Measurements from ENCODE around the gene ANKRD39.

ANKRD39 gene

GRCh38 chr2:96859099-96859649 lies 1.4 kb upstream of the ANKRD39 start:
- DNase-seq (ENCODE audit: low read depth in 2 of 2, low spot score in 1 of 2): no peak

GRCh38 chr2:96856776-96857666 lies 795 bp downstream of the ANKRD39 start:
- DNase-seq (ENCODE audit: low read depth in 2 of 2, low spot score in 1 of 2): no peak

GRCh38 chr2:96853321-96853720 lies 4.5 kb downstream of the ANKRD39 start:
- no peak for DNase-seq (ENCODE audit: low read depth in 2 of 2, low spot score in 1 of 2)

- no peak for DNase-seq (ENCODE audit: low read depth in 2 of 2, low spot score in 1 of 2)
Measured at GRCh38 chr2:96852667-96853066, 5.1 kb downstream of the ANKRD39 start.

GRCh38 chr2:96848264-96848663 lies 9.6 kb downstream of the ANKRD39 start:
- no peak for DNase-seq (ENCODE audit: low read depth in 2 of 2, low spot score in 1 of 2)

- no peak for DNase-seq (ENCODE audit: low read depth in 2 of 2, low spot score in 1 of 2)
Measured at GRCh38 chr2:96847586-96847985, 10.2 kb downstream of the ANKRD39 start.

- no peak for DNase-seq (ENCODE audit: low read depth in 2 of 2, low spot score in 1 of 2)
Measured at GRCh38 chr2:96846825-96847224, 11.0 kb downstream of the ANKRD39 start.

GRCh38 chr2:96844405-96844808 lies 13.4 kb downstream of the ANKRD39 start:
- no peak for DNase-seq (ENCODE audit: low read depth in 2 of 2, low spot score in 1 of 2)

- no peak for DNase-seq (ENCODE audit: low read depth in 2 of 2, low spot score in 1 of 2)
Measured at GRCh38 chr2:96843538-96844268, 14.1 kb downstream of the ANKRD39 start, which contains the start of gene ANKRD23. Gene ANKRD23 (minus strand): TSS chr2:96844021. CDS start chr2:96843992, 29 bp downstream.

GRCh38 chr2:96842600-96842999 lies 15.2 kb downstream of the ANKRD39 start:
- no peak for DNase-seq (ENCODE audit: low read depth in 2 of 2, low spot score in 1 of 2)

GRCh38 chr2:96841701-96842495 lies 15.9 kb downstream of the ANKRD39 start:
- DNase-seq (ENCODE audit: low read depth in 2 of 2, low spot score in 1 of 2): no peak

- DNase-seq (ENCODE audit: low read depth in 2 of 2, low spot score in 1 of 2): no peak
Measured at GRCh38 chr2:96839875-96840850, 17.7 kb downstream of the ANKRD39 start.

- DNase-seq (ENCODE audit: low read depth in 2 of 2, low spot score in 1 of 2): peak; percentile 40 to 68
Measured at GRCh38 chr2:96839293-96839874, 18.4 kb downstream of the ANKRD39 start.

GRCh38 chr2:96838345-96839292 lies 19.2 kb downstream of the ANKRD39 start:
- no peak for DNase-seq (ENCODE audit: low read depth in 2 of 2, low spot score in 1 of 2)

GRCh38 chr2:96837575-96837974 lies 20.2 kb downstream of the ANKRD39 start:
- no peak for DNase-seq (ENCODE audit: low read depth in 2 of 2, low spot score in 1 of 2)

- DNase-seq (ENCODE audit: low read depth in 2 of 2, low spot score in 1 of 2): no peak
Measured at GRCh38 chr2:96835830-96836229, 22.0 kb downstream of the ANKRD39 start.

GRCh38 chr2:96832754-96833507 lies 24.9 kb downstream of the ANKRD39 start:
- no peak for DNase-seq (ENCODE audit: low read depth in 2 of 2, low spot score in 1 of 2)

- DNase-seq (ENCODE audit: low read depth in 2 of 2, low spot score in 1 of 2): no peak
Measured at GRCh38 chr2:96832408-96832753, 25.4 kb downstream of the ANKRD39 start.

Data from stimulated activated CD8-positive, alpha-beta memory T cell treated with anti-CD3 and anti-CD28 coated beads, Interleukin-4, amount 100 ng/mL, for 4 hours (primary cell).